Measurements from ENCODE around the gene ABHD17C.

The ABHD17C gene

DNA sequence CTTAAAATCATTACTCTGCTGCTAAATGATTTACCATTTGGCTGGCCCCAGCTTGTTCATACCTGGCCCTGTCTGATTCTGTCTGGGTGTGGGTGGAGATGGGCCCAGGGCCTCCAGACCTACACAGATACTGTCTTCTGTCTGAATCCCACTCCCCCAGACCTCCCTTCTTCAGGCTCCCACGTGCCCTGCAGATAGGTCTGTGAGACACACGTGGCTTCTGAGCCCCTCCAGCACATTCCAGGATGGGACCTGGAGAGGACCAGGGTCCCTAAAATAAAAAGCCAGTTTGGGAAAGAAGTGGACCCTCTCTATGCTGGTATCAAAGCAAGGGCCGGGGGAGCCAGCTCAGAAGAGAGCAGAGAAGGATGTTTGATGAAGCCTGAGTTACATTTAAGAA is 69.4 kb downstream of the ABHD17C start:
- DNase-seq (ENCODE audit: low read depth): no peak

DNA sequence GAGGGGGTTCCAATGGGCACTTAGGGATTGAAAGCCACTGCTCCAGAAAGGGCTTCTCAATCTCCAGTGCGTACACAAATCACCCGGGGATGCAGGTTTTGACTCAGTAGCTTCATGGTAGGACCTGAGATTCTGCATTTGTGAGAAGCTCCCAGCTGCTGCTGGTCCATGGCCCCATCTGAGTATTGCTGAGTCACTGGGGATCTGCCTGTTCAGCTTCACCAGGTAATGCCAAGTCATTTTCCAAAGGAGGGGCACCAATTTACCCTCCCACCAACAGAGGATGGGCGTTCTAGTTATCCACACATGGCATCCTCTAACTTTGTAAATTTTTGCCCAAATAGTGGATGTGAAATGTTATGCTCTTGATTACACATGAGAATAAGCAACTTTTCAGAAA is 71.2 kb downstream of the ABHD17C start:
- DNase-seq (ENCODE audit: low read depth): no peak

DNA sequence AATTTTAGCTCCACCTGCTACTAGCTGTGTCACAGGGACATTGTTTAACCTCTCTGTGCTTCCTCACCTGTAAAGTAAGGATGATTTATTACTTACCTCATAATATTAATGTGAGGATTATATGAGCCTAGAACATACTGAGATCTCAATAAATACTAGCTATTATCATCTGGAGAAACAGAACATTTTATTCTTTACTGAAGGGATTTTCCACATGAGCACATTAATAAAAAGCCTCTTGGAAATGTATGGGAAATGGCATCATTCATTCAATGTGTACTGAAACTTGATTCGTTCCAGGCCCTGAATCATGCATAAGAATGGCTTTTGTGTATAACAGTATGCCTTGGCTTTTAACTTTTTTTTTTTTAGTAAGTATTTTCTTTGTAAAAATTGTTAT is 73.0 kb downstream of the ABHD17C start:
- no peak for DNase-seq (ENCODE audit: low read depth)

DNA sequence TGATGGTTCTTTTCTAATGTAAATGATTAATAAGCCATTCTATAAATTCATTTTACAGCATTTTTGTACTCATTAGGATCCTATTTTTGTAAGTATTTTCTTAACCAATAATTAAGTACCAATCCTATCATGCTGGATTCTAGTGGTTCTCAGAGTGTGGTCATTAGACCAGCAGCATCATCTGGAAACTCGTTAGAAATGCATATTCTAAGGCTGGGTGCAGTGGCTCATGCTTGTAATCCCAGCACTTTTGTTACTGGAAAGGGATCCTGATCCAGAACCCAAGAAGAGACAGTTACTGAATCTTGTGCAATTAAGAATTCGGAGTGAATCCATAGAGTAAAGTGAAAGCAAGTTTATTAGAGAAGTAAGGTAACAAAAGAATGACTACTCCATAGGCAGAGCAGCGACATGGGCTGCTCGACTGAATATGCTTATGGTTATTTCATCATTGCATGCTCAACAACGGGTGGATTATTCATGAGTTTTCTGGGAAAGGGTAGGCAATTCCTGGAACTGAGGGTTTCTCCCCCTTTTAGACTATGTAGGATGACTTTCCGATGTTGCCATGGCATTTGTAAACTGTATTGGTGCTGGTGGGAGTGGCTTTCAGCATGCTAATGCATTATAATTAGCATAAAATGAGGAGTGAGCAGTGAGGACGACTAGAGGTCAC is 74.2 kb downstream of the ABHD17C start:
- DNase-seq (ENCODE audit: low read depth): no peak

DNA sequence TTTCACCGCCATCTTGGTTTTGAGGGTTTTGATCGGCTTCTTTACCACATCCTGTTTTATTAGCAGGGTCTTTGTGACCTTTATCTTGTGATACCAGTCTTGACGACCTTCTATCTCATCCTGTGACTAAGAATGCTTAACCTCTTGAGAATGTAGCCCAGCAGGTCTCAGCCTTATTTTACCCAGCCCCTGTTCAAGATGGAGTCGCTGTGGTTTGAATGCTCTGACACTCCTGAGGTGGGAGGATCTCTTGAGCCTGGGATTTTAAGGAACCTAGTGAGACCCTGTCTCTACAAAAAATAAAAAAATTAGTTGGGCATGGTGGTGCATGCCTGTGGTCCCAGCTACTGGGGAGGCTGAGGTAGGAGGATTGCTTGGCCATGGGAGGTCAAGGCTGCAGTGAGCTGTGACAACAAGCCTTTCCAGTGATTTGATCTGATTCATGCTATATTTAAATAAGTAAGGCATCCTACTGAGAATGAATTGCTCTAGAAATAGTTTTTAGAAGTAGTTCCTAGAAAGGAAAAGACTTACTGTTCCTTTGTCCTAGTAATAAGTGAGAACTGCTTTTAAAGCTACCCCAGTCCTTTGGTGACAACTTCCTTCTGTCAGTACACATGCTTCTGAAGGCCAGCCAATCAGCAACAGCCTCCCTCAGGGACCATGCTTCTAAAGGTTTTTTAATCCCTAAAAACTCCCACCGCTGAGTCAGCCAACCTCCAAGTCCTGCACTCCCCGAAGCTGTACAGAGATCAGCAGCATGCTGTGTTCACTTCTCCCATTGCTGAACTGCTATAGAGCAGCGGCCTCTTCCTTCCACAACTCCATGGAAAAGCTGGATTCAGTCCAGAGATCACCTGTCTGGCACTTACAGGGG is 75.0 kb downstream of the ABHD17C start:
- no peak for DNase-seq (ENCODE audit: low read depth)

DNA sequence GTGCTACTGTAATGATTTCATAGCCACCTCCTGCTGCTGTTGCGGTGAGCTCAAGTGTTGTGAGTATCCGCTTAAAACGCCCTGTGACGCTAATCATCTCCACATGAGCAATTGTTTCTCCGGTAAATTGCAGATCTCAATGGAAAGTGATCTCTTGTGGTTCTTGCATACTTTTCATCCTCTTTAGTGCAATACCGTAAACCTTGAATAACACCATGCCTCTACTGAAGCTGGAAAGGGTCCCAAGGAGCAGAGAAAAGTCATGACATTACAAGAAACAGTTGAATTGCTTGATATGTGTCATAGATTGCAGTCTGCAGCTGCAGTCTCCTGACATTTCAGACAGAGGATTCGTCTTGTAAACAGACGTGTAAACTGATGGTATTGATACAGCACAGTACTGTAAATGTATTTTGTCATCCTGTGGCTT is 78.0 kb downstream of the ABHD17C start:
- no peak for DNase-seq (ENCODE audit: low read depth)

DNA sequence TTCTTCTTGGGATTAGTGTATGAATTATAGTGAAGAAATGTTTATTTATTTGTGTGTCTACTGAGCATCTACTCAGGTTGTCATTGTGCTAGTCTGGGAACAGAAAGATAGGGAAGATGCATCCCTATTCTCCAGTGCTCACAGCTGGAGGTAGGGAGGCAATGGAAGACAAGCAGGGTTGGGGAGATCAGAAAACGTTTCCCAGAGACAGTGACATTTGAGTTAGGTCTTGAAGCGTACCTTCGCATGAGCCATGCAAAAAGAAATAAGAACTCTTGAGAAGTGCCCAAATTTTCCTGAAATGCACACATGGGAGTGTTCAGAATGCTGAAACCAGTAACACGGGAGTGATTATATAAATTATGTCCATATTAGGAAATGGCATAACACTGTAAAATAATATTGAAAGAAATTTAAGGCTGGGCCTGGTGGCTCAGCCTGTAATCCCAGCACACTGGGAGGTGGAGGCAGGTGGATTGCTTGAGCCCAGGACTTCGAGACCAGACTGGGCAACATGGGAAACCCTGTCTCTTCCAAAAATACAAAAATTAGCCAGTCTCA is 78.8 kb downstream of the ABHD17C start:
- DNase-seq (ENCODE audit: low read depth): no peak

DNA sequence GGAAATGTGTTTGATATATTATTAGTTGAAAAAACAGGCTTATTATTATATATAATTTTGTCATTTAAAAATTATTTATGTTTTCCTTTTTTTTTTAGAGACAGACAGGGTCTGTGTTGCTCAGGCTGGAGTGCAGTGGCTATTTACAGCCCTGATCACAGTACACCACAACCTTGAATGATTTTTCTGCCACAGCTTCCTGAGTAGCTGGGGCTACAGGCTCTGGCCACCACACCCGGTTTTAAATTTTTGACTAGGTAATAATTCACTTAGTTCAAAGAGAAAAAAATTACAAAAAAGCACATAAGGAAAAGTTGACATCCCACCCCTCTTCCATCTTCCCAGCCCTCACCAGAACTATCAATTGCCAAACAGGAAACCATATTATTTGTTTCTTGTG is 79.4 kb downstream of the ABHD17C start:
- no peak for DNase-seq (ENCODE audit: low read depth)

DNA sequence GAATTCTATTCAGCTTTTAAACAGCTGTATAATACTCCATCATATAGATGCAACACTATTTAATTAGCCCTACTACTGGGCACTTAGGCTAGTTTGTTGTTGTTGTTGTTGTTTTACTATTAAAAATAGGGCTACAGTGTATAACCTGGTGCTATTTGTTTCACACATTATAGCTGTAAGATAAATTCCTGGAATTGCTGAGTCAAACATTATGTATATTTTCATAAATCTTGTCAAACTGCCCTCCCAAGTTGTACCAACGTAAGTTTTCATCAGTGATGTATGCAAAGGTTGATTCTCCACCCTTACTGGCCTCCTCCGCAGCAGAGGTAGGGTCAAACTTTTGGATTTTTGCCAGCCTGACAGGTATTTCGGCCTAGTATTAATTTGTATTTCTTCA is 80.2 kb downstream of the ABHD17C start:
- no peak for DNase-seq (ENCODE audit: low read depth)

DNA sequence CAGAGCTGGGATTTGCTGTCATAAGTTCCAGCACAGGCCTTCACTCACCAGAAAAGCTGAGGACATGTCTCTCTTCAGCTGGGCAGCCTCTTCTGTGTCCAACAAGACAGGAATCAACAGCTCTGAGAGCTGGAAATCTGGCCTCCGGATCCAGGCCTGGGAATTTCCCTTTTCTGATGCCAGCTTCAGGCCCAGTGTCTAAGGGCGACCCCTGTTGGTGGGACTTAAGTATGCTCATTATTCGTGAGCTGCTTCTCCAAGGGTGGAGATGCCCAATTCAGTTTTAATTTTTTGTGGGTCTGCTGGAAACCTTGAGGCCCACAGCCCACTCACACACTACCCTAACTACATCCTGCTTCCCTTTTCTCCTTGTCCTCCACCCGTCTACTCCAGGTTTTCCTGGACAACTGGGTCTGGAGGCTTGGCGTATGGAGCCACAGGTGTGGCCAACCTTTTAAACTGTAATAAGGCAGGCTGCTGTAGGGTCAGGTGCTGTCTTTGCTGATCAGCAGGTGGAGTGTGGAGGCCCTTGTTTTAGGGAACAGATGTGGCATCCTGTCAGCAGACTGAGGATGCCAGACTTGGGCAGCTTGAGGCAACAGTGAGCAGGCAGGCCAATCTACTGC is 81.4 kb downstream of the ABHD17C start:
- DNase-seq (ENCODE audit: low read depth): peak; percentile 49

DNA sequence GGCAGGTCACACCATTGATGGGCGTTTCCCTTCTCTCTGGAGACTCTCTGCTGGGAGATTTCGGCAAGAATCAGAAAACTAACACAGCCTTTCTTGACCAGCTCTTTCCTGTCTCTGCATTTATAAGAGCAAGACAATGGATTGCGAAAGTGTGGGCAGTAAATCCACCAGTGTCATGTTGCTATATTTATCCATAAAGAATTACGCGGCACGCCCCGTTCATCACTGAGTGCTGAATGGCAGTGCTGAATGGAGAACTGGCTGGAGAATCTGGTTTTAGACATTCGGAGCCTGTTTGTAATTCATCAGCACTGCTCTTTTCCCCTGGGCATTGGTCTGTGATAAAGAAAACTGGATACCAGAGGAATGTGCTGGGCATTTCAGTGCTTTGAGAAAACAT is 82.0 kb downstream of the ABHD17C start:
- no peak for DNase-seq (ENCODE audit: low read depth)

DNA sequence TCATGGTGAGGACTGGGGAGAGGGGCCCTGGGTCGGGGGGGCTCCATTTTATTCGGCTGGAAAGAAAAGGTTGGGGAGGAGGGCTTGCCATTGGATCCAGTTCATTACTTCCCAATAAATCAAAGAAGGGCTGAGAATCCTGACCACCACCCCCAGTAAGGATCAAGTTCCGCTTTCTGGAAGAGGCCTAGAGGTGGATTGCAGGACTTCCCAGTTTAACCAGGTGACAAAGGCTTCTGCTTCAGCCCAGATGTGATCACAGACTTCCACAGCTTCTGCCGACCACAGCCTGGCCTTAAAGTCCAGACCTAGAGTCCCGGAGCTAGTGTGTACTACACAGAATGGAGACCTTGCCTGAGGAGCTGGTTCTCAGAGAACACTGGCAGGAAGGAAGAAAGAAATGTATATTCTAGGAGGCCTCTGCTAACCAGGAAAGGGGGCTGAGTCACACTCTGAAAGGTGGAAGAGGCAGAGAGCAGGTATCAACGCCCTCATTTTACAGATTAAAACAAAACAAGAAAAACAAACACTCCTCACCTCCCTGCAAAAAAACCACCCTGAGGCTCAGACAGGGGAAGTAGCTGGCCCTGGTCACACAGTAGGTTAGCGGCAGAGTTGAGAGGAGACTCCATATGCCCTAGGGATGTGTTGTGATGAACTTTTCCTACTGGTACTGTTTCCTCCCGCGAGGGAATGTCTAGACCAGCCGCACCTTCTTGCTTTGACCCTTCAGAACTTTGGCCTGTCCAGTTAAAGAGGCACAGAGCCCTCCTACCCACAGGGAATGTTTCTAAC is 82.9 kb downstream of the ABHD17C start:
- DNase-seq (ENCODE audit: low read depth): no peak

DNA sequence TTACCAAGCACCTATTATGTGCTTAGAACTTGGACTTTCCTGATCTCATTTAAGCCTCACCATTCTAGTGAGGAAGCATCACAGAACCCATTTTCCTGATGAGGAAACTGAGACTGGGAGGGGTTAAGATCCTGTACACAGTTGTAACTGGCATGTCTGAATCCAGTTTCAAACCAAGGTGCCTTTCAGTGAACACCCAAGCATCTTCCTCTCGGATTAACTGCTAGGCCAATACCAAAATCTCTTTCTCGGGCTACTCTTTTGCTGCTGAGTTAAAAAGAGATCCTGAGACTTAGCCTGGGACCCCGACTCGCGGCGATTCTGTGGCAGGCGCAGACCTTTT is 83.5 kb downstream of the ABHD17C start:
- DNase-seq (ENCODE audit: low read depth): no peak

DNA sequence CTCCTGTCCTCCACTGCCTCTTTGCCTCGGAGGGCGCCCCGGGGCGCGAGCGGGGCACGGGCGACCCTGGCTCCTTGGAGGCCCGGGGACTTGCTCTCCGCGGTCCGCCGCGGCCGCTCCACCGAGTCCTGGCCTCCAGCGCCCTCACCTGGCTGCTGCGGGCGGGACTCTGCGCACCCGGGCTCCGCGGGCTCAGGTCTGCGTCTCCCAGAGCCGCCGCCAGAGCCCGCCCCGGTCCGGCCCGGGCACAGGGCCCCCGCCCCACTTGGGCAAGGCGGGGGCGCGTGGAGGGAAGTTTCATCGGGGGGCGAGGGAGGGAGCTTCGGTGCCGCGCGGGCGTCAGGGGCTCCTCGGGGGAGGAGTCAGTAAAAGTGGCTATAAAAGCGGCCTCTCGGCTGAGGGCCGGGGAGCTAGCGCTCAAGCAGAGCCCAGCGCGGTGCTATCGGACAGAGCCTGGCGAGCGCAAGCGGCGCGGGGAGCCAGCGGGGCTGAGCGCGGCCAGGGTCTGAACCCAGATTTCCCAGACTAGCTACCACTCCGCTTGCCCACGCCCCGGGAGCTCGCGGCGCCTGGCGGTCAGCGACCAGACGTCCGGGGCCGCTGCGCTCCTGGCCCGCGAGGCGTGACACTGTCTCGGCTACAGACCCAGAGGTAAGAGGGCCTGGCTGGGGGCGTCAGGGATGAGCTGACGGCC is 84.0 kb downstream of the ABHD17C start, which contains the start of gene CEMIP:
Gene CEMIP (plus strand): TSS at position 407 of the 694 bp plus-strand sequence. CDS start 94,510 bp downstream, outside the sequence.
- DNase-seq (ENCODE audit: low read depth): peak; percentile 47

DNA sequence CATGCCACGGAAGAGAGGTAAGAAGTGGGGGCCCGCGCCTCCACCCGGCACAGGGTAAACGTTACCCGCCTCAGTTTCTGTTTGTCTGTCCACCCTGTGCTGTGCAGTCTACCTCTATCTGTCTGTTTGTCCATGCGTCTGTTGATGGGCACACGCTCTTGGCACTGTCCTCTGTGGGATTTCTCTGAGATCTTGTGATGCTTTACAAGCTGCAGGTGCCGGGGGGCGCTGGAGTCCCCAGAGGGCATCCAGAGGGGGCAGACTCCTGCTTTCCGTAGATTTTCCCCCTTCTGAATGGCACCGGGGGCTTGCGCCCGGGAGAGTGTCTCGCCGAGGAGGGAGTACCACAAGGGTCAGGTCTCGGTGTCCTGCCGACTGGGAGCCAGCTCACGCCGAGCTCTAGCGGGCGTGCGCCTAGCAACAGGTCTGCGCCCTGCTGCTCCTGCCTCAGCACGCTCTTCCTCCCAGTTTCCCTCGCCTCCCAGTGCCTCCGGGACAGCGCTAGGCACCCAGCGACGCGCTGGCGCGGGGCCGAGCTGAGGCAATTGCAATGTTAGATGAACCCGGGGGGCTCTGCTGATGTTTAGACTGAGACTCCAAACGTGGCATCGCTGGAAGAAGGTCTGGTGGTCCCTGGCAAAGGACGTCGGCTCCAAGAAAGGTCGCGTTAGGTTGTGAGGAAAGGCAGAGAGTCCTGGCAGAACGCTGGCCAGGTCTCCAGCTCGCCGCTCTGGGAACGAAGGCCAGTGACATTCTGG is 84.7 kb downstream of the ABHD17C start:
- no peak for DNase-seq (ENCODE audit: low read depth)

DNA sequence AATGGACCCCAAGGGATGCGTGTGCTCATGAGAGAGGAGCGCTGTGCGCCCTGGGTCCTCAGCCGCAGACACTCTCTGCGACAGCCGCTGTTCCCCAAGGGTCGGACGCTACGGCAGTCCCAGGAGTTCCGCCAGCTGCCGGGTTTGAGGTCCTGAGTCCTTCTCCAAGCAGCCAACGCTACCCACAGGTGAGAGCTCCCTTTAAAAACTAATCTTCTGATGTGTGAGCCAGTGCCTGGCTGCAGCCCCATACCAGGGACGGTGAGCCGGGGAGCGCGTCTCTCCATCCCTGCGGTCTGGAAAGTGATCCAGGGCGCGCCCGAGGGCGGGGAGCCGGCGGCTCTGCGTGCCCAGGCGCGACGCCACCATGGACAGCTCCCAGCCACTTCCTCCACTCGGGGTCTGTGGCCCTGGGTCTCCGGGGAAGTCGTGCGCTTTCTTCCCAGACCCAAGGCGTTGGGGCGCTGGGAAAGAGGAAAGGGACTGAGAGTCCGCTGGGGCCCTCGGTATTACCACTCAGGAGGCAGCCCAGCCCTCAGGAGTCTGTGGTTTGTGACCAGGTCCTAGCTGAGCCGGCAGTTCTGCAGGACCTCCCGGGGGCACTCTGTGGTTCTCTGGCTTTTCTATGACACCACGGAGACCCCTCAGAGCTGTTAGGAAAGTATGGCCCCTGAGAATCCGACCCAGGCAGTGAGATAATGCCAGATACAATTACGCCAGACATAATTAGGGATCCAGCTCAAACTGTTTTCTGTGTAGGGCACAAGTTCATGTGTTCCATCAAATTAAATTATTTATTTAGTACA is 85.5 kb downstream of the ABHD17C start:
- DNase-seq (ENCODE audit: low read depth): no peak

DNA sequence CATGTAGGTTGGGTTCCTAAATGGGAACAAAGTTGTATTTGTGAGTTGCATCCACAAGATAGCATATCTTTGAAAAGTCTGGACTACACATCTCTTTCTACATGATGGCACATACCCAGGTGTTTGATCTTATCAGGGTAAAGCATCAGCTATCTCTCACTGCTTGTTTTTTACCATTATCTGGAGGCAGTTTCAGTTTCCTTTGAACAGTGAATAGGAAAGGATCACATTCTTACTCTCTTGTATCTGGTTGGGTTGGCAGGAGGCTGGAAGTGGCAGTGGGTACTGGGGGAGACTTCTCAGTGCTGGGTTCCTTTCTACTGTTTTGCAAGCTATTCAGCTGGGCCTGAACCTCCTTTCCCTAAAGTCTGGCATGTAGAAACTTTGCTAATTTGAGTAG is 88.2 kb downstream of the ABHD17C start:
- no peak for DNase-seq (ENCODE audit: low read depth)

DNA sequence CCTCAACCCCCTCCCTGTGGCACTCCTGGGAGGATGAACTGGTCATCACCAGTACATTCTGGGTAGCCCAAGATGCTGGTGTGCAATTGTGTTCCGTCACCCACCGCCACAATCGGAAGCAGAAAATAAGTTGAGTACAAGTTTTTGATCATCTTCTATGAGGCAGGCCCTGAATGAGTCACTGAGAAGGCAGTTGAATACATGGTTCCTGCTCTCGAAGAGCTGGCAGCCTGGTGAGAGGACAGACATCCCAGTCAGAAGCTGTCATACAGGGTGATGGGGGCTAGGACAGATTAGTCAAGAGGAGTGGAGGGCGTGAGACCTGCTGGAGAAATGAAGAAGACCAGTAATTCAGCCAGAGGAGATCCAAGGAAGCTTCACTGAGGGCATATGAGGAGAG is 90.2 kb downstream of the ABHD17C start:
- DNase-seq (ENCODE audit: low read depth): no peak

DNA sequence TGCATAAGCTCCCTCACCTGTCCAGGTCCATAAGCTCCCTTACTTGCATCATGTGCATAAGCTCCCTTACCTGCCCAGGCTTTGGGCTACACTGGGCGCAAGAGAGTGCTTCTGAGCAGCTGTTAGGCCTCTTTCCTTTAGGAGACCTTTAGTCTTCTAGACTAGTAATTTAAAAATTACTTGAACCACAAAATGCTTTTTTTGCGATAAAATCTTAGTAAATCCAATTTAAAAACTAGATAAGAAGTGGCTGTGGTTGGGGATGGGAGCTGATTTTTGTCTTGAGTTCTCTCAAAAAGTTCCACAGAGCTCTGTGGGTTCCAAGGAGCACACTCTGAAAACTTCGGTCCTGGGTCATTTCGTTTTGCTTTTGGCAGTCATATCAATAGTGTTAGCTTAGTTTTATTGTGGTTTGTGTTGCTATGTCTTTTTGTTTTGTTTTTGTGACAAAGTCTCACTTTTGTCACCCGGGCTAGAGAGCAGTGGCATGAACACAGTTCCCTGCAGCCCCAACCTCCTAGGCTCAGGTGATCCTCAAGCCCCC is 90.8 kb downstream of the ABHD17C start:
- DNase-seq (ENCODE audit: low read depth): no peak

Data from activated T-cell treated with anti-CD3 and anti-CD28 coated beads for 24 hours (primary cell).